CD4-positive, alpha-beta T cell treated with Interleukin-17A for 1 hour (primary cell): ENCODE measurements around the gene RAB19.

Source experiments
- DNase-seq: peaks from one replicate; pipeline ENCODE4 v3.0.0-alpha.2; 2020

RAB19 gene

DNA sequence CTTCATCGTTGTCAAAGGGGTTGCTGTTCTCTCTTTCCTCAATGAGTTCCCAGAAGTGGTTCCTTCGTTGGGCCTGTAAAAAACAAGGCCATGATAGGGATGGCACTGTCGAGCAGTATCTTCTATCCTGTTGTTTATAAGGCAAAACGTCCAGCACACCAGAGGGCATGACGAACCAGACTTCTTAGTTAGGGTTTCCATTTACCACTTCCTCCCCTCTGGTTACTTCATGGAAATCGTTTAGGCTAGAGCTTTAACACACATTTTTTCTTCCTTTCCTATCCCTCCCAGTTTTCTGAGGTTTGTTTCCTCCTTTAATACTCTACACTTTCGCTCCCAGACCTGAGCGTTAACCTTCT is 50.8 kb downstream of the RAB19 start:
- DNase-seq, result no peak

DNA sequence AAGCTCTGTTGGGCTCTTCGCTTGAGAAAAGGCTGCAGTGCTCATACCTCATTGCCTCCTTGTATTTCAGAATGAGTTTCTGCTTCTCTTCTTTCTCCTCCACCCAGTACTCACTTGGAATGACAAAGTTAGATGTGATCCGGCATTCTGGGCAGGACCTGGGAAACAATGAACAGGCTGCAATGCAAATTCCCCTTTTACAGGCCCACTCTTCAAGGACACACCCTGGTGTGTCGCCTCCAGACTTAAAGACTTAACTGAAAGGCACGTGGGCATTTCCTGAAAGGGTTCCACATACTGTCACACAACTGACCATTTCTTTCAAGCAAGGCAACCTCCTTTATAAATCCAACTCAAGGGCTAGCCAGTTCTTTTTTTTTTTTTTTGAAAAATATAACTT is 51.9 kb downstream of the RAB19 start:
- no peak for DNase-seq

DNA sequence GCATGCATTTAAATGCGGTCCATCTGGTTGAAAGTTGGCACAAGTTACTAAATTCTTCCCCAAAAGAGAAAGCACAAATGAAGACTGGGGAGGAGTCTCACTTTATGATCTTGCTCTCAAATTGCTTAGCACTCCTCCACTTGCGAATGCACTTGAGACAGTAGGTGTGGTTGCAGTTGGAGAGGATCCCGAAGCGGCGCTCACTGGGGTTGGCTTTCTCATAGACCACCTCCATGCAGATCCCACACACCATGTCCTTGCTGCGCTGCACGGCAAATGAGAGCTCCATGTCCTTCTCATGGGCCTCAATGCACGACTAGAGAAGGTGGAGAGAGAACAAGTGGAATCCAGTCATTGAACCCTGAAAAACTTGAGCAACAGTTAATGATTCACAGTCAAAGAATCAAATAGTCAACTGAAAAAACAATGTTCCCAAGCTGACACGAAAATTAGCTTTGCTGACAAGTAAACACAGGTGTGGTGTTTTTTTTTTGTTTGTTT is 52.7 kb downstream of the RAB19 start:
- DNase-seq, result no peak

DNA sequence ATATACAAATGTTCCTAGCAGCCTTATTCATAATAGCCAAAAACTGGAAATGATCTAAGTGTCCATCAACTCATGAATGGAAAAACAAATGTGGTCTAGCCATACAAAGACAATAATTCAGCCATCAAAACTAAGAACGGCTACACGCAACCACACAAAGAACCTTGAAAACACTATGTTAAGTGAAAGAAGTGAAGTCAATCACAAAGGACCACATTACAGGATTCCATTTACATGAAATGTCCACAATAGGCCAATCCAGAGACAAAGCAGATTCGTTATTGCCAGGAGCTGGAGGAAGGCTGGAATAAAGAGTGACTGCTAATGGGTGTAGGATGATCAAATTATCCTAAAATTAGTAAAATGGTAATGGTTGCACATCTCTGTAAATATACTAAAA is 54.3 kb downstream of the RAB19 start:
- DNase-seq, result no peak

DNA sequence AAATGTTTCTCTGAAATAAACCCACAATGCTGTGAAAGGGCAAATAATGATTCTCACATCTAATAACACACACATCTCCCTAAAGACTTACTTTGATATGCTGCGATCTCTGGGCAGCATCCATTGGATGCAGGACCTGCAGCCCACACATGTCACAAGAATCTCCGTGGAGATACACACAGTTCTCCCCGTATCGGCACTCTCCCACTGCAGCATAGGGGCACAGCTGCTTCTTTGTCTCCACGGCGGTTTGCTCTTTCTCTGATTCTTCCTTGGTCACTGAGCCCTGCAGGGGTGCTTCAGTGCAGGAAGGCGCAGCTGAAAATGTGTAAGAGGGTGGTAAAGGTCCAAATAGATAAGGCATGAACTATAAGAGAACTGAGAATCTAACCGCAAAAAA is 55.1 kb downstream of the RAB19 start:
- no peak for DNase-seq

DNA sequence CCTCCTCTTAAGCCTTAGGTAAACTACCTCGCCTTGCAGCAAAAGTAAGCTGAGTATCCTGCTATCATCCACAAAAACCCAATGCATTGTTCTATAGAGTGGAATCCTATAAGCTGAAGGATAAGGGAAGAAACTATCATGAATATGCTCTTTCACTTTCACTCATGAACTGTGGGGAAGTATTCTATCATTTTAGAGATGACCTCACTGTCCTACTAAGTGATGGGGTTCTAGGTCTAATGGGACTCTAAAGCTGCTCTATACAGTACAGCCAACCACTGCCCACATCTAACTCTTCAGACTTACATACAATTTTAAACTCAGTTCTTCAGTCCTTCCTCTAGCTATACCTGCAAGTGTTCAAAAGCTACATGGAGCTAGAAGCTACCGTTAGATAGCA is 59.3 kb downstream of the RAB19 start:
- no peak for DNase-seq

DNA sequence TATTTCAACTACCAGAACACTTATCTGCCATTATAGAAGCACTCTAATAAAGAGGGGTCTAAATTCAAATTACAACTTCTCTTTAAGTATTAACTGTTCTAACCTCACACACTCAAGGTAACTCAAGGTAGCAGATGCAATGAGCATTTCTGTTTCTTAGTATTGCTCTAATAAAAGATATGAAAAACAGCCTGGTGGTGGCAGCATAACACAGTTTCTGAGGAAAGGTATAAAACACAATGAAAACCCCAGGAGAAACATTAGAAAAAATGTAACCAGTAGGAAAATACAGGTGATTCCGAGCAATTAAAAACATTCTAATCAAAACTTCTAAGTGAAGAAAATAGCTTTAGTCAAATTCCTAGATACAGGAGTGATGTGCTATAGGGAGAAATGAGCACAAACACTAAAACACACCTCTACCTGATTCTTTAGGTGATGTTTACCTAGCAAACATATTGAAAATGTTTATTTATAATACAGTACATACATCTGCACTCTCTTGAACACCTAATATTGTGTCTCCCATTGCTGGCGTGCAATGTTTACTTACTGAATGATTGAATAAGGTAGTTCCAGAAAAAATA is 72.0 kb downstream of the RAB19 start:
- peak; percentile 76 for DNase-seq

DNA sequence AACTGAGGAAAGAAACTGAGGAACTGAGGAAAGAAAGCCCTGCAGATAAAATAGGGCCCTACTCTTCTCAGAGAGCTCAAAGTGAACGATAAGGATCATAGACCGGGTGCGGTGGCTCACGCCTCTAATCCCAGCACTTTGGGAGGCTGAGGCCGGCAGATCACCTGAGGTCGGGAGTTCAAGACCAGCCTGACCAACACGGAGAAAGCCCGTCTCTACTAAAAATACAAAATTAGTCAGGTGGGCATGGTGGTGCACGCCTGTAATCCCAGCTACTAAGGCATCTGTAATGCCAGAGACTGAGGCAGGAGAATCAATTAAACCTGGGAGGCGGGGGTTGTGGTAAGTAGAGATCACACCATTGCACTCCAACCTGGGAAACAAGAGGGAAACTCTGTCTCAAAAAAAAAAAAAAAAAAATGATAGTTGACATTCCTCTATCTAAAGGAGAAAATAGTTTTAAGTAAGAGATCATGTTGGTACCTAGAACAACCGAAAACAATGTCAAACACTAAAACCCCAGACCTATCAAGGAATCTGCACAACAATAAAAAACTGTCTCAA is 72.9 kb downstream of the RAB19 start:
- no peak for DNase-seq
